Liver (tissue), 9 donors: Measurements from ENCODE around the gene TRIM41. TPM values are rescaled to one million over a fixed set of nuclear protein-coding genes. Genes with fewer than 3 reads are reported as not detected.

Experiments used
- DNase-seq: peaks from one replicate; pipeline ENCODE4 v3.0.0-alpha.2; 2017; ENCODE audit warnings: low spot score
- H3K27ac ChIP-seq, 2 donors: one replicate each; pipeline ENCODE4 v1.7.0; 2013; ENCODE audit warnings: inconsistent platforms in 2 of 2, low read length in 2 of 2, control low read depth in 1 of 2, low read depth in 1 of 2, mild to moderate bottlenecking in 1 of 2
- H3K27me3 ChIP-seq, 4 donors: one replicate each; pipeline versions ENCODE4 v1.6.1 to v1.7.0; 2013; ENCODE audit warnings: low read length in 3 of 4, inconsistent platforms in 1 of 4, mild to moderate bottlenecking in 1 of 4, moderate library complexity in 1 of 4; ENCODE audit not compliant: control insufficient read depth in 4 of 4, insufficient read depth in 4 of 4
- H3K36me3 ChIP-seq, 4 donors: one replicate each; pipeline versions ENCODE4 v1.6.1 to v1.7.0; 2013; ENCODE audit warnings: low read length in 3 of 4, mild to moderate bottlenecking in 3 of 4, low read depth in 1 of 4, moderate library complexity in 1 of 4; ENCODE audit not compliant: control insufficient read depth in 4 of 4, insufficient read depth in 3 of 4
- H3K4me1 ChIP-seq, 4 donors: one replicate each; pipeline versions ENCODE4 v1.6.1 to v1.7.0; 2013; ENCODE audit warnings: low read length in 3 of 4, mild to moderate bottlenecking in 3 of 4, moderate library complexity in 1 of 4; ENCODE audit not compliant: control insufficient read depth in 4 of 4, insufficient read depth in 4 of 4
- H3K4me3 ChIP-seq, 3 donors: one replicate each; pipeline versions ENCODE4 v1.6.1 to v1.7.0; 2013; ENCODE audit warnings: low read length in 3 of 3, control low read depth in 1 of 3, low read depth in 1 of 3, mild to moderate bottlenecking in 1 of 3
- H3K9ac ChIP-seq, 2 donors: one replicate each; pipeline ENCODE4 v1.7.0; 2013; ENCODE audit warnings: low read length in 2 of 2, mild to moderate bottlenecking in 2 of 2, moderate library complexity in 2 of 2, control low read depth in 1 of 2, low read depth in 1 of 2
- H3K9me3 ChIP-seq, 4 donors: one replicate each; pipeline versions ENCODE4 v1.6.1 to v1.7.0; 2013; ENCODE audit warnings: low read length in 3 of 4; ENCODE audit not compliant: control insufficient read depth in 4 of 4
- ATF3 ChIP-seq: IDR thresholded peaks from 2 replicates; pipeline ENCODE4 v1.6.1; 2016; ENCODE audit warnings: antibody characterized with exemption
- CTCF ChIP-seq: fragments of 150-350 bp; IDR thresholded peaks from 2 replicates; pipeline ENCODE4 v1.5.1; 2017; ENCODE audit warnings: improper control_type of control experiment, low read depth, low read length; ENCODE audit not compliant: missing input control
- EGR1 ChIP-seq, 2 donors: IDR thresholded peaks; 2 replicates each; pipeline ENCODE4 v1.6.1; 2016 to 2018; ENCODE audit warnings: antibody characterized with exemption in 2 of 2, low read depth in 2 of 2
- GABPA ChIP-seq, 2 donors: IDR thresholded peaks in 1 of 2; conservative IDR thresholded peaks in 1 of 2; 2 replicates each; pipeline ENCODE4 v1.6.1; 2016; ENCODE audit warnings: antibody characterized with exemption in 2 of 2, mild to moderate bottlenecking in 1 of 2, moderate library complexity in 1 of 2
- HNF4G ChIP-seq: IDR thresholded peaks from 2 replicates; pipeline ENCODE4 v1.6.1; 2016; ENCODE audit warnings: antibody characterized with exemption
- JUND ChIP-seq, 2 donors: IDR thresholded peaks; 2 replicates each; pipeline ENCODE4 v1.6.1; 2016; ENCODE audit warnings: antibody characterized with exemption in 2 of 2
- MAX ChIP-seq: IDR thresholded peaks from 2 replicates; pipeline ENCODE4 v1.6.1; 2016; ENCODE audit warnings: antibody characterized with exemption
- NR2F2 ChIP-seq: IDR thresholded peaks from 2 replicates; pipeline ENCODE4 v1.6.1; 2016; ENCODE audit warnings: antibody characterized with exemption
- RAD21 ChIP-seq, 2 donors: IDR thresholded peaks; 2 replicates each; pipeline ENCODE4 v1.6.1; 2016; ENCODE audit warnings: antibody characterized with exemption in 2 of 2, mild to moderate bottlenecking in 2 of 2
- REST ChIP-seq: IDR thresholded peaks from 2 replicates; pipeline ENCODE4 v1.6.1; 2016; ENCODE audit warnings: antibody characterized with exemption, mild to moderate bottlenecking
- RXRA ChIP-seq, 2 donors: IDR thresholded peaks; 2 replicates each; pipeline ENCODE4 v1.6.1; 2017 to 2018; ENCODE audit warnings: antibody characterized with exemption in 2 of 2, mild to moderate bottlenecking in 1 of 2
- SP1 ChIP-seq: IDR thresholded peaks from 2 replicates; pipeline ENCODE4 v1.6.1; 2018; ENCODE audit warnings: antibody characterized with exemption, mild to moderate bottlenecking
- YY1 ChIP-seq: IDR thresholded peaks from 2 replicates; pipeline ENCODE4 v1.6.1; 2016; ENCODE audit warnings: antibody characterized with exemption, mild to moderate bottlenecking
- ZBTB33 ChIP-seq: IDR thresholded peaks from 2 replicates; pipeline ENCODE4 v1.6.1; 2016; ENCODE audit warnings: antibody characterized with exemption
- WGBS: extraction: QIAGEN DNeasy Blood & Tissue Kit; methylation state at CpG from one replicate; pipeline ENCODE4 v1.1.7; 2013; 5-methylcytosine and 5-hydroxymethylcytosine counted together
- polyA plus RNA-seq, 2 donors: library from polyadenylated mRNA; stranded (reverse) in 1 of 2; unstranded in 1 of 2; fragments of 200-250 nt in 1 of 2; fragments of >200 nt in 1 of 2; fragmentation: Nextera tagmentation in 1 of 2; extraction: Ambion mirVana in 1 of 2; gene quantifications; one replicate each; pipeline versions ENCODE4 v1.2.1 to v1.2.3, GENCODE V29; 2013 to 2015
- total RNA-seq, 2 donors: library from RNA; depleted of rRNA; stranded (reverse); fragments of >200 nt; gene quantifications; one replicate each; pipeline ENCODE4 v1.2.3, GENCODE V29; 2014
- donor health status: healthy.
- donor health status: healthy.
- donor health status: healthy.
- donor health status: healthy.
- donor health status: healthy.

Gene TRIM41
- total and polyA plus RNA-seq, 4 donors = 2.8 to 14.1 (median 11.0) TPM

- Histone ChIP-seq H3K4me1 (peaks cover 4 to 39% (median 27%) of the 10 kb centered on the region in 4 donors), H3K4me3 (peak overlapping the region; percentile 76 to 89 (median 77)), H3K36me3 (no peaks in the 10 kb centered on the region), H3K9ac (peak overlapping the region; percentile 32 to 44), H3K27ac (peak overlapping the region; percentile 47 to 71), H3K9me3 (no peaks in the 10 kb centered on the region), H3K27me3 (no peaks in the 10 kb centered on the region)
- no peak for TF ChIP-seq MAX
- TF ChIP-seq REST = no peak
- TF ChIP-seq HNF4G = no peak
- TF ChIP-seq RAD21 (IDR thresholded peaks at IDR 0.05) = no peak
- TF ChIP-seq CTCF = no peak
- TF ChIP-seq SP1 = no peak
- TF ChIP-seq ZBTB33 = no peak
- WGBS = under 1% methylated on average over 66 of the region's 66 CpGs
- DNase-seq = no peak
Measured at GRCh38 chr5:181190711-181191525, 32.2 kb upstream of the TRIM41 start.

- Histone ChIP-seq H3K9ac (peak overlapping the region; percentile 33 to 44), H3K4me3 (peak overlapping the region; percentile 76 to 89 (median 77)), H3K36me3 (no peaks in the 10 kb centered on the region), H3K4me1 (peaks cover 4 to 39% (median 27%) of the 10 kb centered on the region in 4 donors), H3K27me3 (no peaks in the 10 kb centered on the region), H3K27ac (peak overlapping the region; percentile 78 to 88), H3K9me3 (no peaks in the 10 kb centered on the region)
- DNase-seq = peak; percentile 99
- under 1% methylated on average over 64 of the region's 64 CpGs for WGBS
- TF ChIP-seq NR2F2 (peak; percentile 79), EGR1 (IDR thresholded peaks at IDR 0.05; ENCODE audit: low read depth in 2 of 2) (peak; percentile 68 to 87), JUND (IDR thresholded peaks at IDR 0.05) (peak in 1 of 2 donors; percentile 32), RXRA (IDR thresholded peaks at IDR 0.05) (peak; percentile 32 to 74), ATF3 (peak; percentile 100), YY1 (peak; percentile 97), GABPA (IDR thresholded peaks at IDR 0.05 in 1 of 2, conservative IDR thresholded peaks at IDR 0.05 in 1 of 2) (peak; percentile 37 to 60), ZBTB33 (no peak), REST (no peak), HNF4G (no peak)
Measured at GRCh38 chr5:181191526-181192336, 31.4 kb upstream of the TRIM41 start.
